Measurements from ENCODE around the gene HPCAL1.

DNA sequence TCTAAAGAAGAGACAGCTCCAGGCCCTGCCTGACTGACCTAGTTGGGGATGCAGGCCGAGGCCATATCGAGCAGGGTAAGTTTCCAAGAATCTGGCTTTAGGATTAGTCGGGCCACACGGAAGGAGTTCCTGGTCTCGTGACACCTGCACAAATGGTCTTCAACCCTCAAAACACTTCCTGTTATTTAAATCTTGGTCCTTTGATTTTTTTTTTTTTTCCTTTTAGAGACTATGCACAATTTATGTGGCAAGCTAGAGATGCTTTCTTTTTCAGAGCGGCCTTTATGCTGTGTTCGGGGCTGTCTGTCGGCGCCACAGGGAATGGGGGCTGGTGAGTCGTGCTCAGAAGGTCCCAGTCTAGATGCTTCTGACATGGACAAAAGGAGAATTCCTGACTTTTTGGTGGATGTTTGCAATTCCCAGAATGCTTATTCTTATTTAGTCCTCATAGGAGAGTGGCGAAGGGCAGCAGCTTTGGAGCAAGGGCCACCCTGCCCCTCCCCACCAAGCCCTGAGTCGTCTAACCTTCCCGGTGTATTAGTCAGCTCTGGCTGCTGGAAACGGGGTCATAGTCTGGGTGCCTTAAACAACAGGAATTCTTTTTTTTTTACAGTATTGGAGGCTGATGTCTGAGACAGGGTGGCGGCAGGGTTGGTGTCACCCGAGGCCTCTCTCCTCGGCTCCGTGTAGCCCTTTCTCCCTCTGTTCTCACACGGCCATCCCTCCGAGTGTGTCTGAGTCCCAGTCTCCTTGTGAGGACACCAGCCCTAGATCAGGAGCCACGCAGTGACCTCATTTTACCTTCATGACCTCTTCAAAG, 27.4 kb downstream of the HPCAL1 start:
- TF ChIP-seq CTCF (IDR thresholded peaks at IDR 0.05) (no peak), POLR2A (IDR thresholded peaks at IDR 0.05) (no peak)
